Suprapubic skin (tissue), 4 donors: ENCODE measurements around the gene ARHGEF12. TPM values are rescaled to one million over a fixed set of nuclear protein-coding genes. Genes with fewer than 3 reads are reported as not detected.
A peak's percentile ranks its signal among the peaks of the same experiment; 100 is the strongest.

Experiments
- DNase-seq, 2 donors: peaks; one replicate each; pipeline ENCODE4 v3.0.0-alpha.2; 2019; ENCODE audit warnings: low spot score in 2 of 2
- H3K27ac ChIP-seq: fragments of 200-600 bp; sonication (generic); one replicate; pipeline ENCODE4 v1.5.1; 2019
- H3K27me3 ChIP-seq: fragments of 200-600 bp; sonication (generic); one replicate; pipeline ENCODE4 v1.5.1; 2019
- H3K36me3 ChIP-seq: fragments of 200-600 bp; sonication (generic); one replicate; pipeline ENCODE4 v1.5.1; 2019
- H3K4me1 ChIP-seq: fragments of 200-600 bp; sonication (generic); one replicate; pipeline ENCODE4 v1.5.1; 2019
- H3K4me3 ChIP-seq: fragments of 200-600 bp; sonication (generic); one replicate; pipeline ENCODE4 v1.5.1; 2019; ENCODE audit warnings: mild to moderate bottlenecking
- H3K9me3 ChIP-seq: fragments of 200-600 bp; sonication (generic); one replicate; pipeline ENCODE4 v1.5.1; 2019
- EP300 ChIP-seq: sonication (generic); formaldehyde crosslinking; IDR thresholded peaks from one replicate; pipeline ENCODE4 v1.6.1; 2017; ENCODE audit warnings: antibody characterized with exemption
- POLR2A ChIP-seq, 2 donors: fragments of 450-650 bp; IDR thresholded peaks; one replicate each; pipeline ENCODE4 v1.6.1; 2017; ENCODE audit warnings: antibody characterized with exemption in 2 of 2, mild to moderate bottlenecking in 2 of 2, moderate library complexity in 2 of 2
- POLR2AphosphoS5 ChIP-seq, 3 donors: sonication (generic); formaldehyde crosslinking; IDR thresholded peaks; one replicate each; pipeline ENCODE4 v1.6.1; 2017; ENCODE audit warnings: antibody characterized with exemption in 3 of 3
- WGBS: methylation state at CpG from one replicate; pipeline ENCODE4 v1.1.5; 2018; 5-methylcytosine and 5-hydroxymethylcytosine counted together
- total RNA-seq, 4 donors: library from RNA; depleted of rRNA; stranded (reverse); fragments of >200 nt; gene quantifications; one replicate each; pipeline ENCODE4 v1.1.0, GENCODE V29; 2016
- TF ChIP-seq, protein P1 (sequence below), 2 donors: fragments of 200-600 bp in 1 of 2; fragments of 450-650 bp in 1 of 2; sonication (generic) in 1 of 2; IDR thresholded peaks; one replicate each; pipeline ENCODE4 v1.5.1; 2016 to 2019; ENCODE audit warnings: antibody characterized with exemption in 2 of 2, mild to moderate bottlenecking in 1 of 2, moderate library complexity in 1 of 2

Gene ARHGEF12
- total RNA-seq, 4 donors from 2014 or later, result 107 to 222 (median 138) TPM

DNA sequence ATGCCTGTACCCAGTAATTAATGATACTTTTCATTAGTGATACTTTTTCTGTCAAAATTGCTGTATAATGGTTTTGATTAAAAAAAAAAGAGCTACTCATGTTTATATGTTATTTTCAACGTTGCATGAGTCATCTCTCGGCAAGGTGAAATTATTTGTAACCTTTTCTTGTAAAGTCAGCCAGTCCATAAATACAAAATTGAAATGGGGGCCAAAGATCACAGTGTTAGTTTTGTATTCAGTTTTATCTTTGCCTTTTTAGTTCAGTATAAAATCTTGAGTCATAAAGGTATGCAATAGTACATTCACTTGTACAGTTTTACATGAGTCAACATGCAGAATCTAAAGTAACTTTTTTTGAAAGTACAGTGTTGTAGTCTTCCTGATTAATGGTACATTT lies 4.3 kb downstream of the ARHGEF12 start:
- no peak for TF ChIP-seq POLR2A (IDR thresholded peaks at IDR 0.05)
- TF ChIP-seq, protein P1, sequence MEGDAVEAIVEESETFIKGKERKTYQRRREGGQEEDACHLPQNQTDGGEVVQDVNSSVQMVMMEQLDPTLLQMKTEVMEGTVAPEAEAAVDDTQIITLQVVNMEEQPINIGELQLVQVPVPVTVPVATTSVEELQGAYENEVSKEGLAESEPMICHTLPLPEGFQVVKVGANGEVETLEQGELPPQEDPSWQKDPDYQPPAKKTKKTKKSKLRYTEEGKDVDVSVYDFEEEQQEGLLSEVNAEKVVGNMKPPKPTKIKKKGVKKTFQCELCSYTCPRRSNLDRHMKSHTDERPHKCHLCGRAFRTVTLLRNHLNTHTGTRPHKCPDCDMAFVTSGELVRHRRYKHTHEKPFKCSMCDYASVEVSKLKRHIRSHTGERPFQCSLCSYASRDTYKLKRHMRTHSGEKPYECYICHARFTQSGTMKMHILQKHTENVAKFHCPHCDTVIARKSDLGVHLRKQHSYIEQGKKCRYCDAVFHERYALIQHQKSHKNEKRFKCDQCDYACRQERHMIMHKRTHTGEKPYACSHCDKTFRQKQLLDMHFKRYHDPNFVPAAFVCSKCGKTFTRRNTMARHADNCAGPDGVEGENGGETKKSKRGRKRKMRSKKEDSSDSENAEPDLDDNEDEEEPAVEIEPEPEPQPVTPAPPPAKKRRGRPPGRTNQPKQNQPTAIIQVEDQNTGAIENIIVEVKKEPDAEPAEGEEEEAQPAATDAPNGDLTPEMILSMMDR (IDR thresholded peaks at IDR 0.05), result no peak
- no peak for TF ChIP-seq EP300
- TF ChIP-seq POLR2AphosphoS5 (IDR thresholded peaks at IDR 0.05), result no peak
- peaks cover 72% of the 10 kb centered on the region for H3K4me1 ChIP-seq
- DNase-seq, result no peak
- peak overlapping the region; percentile 67 for H3K27ac ChIP-seq
- H3K27me3 ChIP-seq, result no peaks in the 10 kb centered on the region
- H3K4me3 ChIP-seq, result peak overlapping the region; percentile 86
- no peaks in the 10 kb centered on the region for H3K9me3 ChIP-seq
- H3K36me3 ChIP-seq, result no peaks in the 10 kb centered on the region
- 20% methylated on average over 2 of the region's 2 CpGs for WGBS

DNA sequence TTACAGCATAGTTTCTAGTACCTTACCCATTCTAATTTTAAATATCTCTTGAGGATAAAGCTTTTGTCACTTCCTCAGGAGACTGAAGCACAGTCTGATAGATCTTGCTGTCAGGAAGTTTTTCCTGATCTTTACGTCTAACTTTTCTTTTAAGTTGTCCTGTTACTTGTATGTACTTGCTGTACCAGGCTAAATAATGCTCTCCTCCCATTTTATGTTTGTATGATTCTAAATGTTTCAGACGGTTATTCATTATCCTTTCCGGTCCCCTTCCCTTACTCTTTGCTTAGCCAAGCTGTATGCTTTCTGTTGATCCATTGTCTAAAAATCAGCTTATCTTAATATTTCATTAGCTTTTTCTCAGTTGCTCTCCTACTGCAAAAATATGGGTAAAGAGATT lies 6.0 kb downstream of the ARHGEF12 start:
- Histone ChIP-seq H3K27ac (no peak overlapping the region), H3K4me1 (peaks cover 85% of the 10 kb centered on the region), H3K4me3 (no peak overlapping the region), H3K9me3 (no peaks in the 10 kb centered on the region), H3K36me3 (no peaks in the 10 kb centered on the region), H3K27me3 (no peaks in the 10 kb centered on the region)
- TF ChIP-seq, protein P1 (IDR thresholded peaks at IDR 0.05), result no peak
- no peak for TF ChIP-seq EP300
- no peak for TF ChIP-seq POLR2A (IDR thresholded peaks at IDR 0.05)
- TF ChIP-seq POLR2AphosphoS5 (IDR thresholded peaks at IDR 0.05), result no peak
- DNase-seq, result no peak
- 43% methylated on average over 3 of the region's 3 CpGs for WGBS

DNA sequence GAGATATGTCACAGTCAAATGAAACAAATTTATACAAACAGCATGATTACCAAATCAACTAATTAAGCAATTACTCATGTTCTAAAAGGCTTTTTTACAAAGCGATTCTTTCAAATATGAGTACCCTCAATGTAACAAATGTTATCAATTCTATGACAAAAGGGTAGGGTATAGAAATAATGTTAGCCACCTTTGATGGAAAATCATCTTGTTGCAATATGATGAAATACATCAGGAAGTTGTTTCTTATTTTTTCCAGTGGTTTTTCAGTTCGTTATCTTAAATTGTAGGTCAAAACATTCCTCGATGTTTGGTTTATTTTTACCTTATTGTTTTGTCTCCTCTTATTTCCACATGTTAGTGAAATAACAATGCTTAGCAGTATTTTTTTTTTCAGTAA lies 6.5 kb downstream of the ARHGEF12 start:
- DNase-seq, result no peak
- H3K36me3 ChIP-seq, result no peaks in the 10 kb centered on the region
- H3K4me3 ChIP-seq, result no peak overlapping the region
- WGBS, result 76% methylated on average over 3 of the region's 3 CpGs
- H3K4me1 ChIP-seq, result peaks cover 90% of the 10 kb centered on the region
- no peaks in the 10 kb centered on the region for H3K9me3 ChIP-seq
- TF ChIP-seq, protein P1 (IDR thresholded peaks at IDR 0.05), result no peak
- H3K27me3 ChIP-seq, result no peaks in the 10 kb centered on the region
- no peak overlapping the region for H3K27ac ChIP-seq

DNA sequence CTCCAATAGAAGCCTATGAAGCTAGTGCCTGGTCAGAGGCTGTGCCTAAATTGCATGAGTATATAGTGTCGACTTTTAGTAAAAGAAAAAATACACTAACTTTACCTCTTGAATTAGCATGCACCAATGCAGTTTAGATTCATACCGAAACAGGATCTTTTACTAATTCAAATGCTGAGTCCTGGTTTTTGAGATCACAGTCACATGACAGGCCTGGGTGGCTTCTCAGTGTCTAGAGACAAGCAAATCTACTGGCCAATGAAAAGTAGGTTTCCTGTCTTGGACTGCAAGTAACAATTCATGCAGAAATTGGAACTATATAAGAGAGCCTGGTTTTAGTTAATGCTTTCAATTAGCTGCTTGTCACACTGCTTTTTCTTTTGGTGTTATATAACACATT lies 7.2 kb downstream of the ARHGEF12 start:
- Histone ChIP-seq H3K27ac (no peak overlapping the region), H3K27me3 (no peaks in the 10 kb centered on the region), H3K4me1 (peaks cover 92% of the 10 kb centered on the region), H3K9me3 (no peaks in the 10 kb centered on the region), H3K36me3 (no peaks in the 10 kb centered on the region), H3K4me3 (no peak overlapping the region)
- 46% methylated on average over 2 of the region's 2 CpGs for WGBS
- TF ChIP-seq POLR2AphosphoS5 (IDR thresholded peaks at IDR 0.05), result no peak
- TF ChIP-seq, protein P1 (IDR thresholded peaks at IDR 0.05), result no peak
- no peak for DNase-seq

DNA sequence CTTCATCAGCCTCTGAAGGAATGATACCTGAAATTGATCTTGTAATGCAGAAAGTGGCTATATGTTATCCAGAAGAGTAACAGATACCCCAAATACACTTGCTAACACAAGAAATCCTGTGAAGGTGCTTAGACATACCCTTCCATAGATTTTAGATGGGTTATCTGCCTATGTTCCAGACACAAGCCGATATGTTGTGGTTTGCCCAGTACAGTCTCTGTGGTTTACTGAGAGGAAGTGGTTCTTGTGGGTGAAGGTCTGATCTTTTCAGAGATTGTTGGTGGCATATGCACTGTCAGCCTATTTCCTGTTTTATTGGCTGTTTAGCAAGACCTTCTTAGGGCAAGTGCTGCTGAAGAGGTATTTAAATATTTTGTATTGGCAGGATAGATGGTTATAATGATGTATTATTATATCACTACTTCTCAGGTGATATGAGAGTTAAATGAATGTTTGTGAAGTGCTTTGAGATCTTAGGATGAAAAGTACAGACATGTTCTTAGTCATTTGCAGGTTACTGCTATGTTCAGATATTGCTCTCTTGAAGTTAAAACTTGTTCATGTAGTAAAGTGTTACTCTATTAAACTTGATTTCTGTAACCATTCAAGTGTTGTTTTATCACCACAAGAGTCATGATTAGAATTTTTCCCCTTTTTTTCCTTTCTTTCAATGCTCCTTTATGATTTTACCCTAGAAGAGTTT lies 8.2 kb downstream of the ARHGEF12 start:
- no peak for DNase-seq
- peaks cover 88% of the 10 kb centered on the region for H3K4me1 ChIP-seq
- H3K27ac ChIP-seq, result no peak overlapping the region

More for the DNA sequence above, 8.2 kb downstream of the ARHGEF12 start:
- no peaks in the 10 kb centered on the region for H3K36me3 ChIP-seq
- H3K9me3 ChIP-seq, result no peaks in the 10 kb centered on the region
- no peaks in the 10 kb centered on the region for H3K27me3 ChIP-seq
- no peak overlapping the region for H3K4me3 ChIP-seq
- WGBS, result 50% methylated on average over 1 of the region's 1 CpG
- TF ChIP-seq POLR2AphosphoS5 (IDR thresholded peaks at IDR 0.05) (no peak), POLR2A (IDR thresholded peaks at IDR 0.05) (no peak), EP300 (no peak)
- TF ChIP-seq, protein P1 (IDR thresholded peaks at IDR 0.05), result no peak
